Stimulated activated CD8-positive, alpha-beta memory T cell treated with anti-CD3 and anti-CD28 coated beads, Interleukin-7, amount 100 ng/mL, for 1 hour (primary cell): ENCODE measurements around the gene STX8.
"Not testable (repeated sequence)": the region's sequence is repeated elsewhere in the genome, so short reads cannot be mapped to it uniquely, and the experiment has no call there.

Experiments
- DNase-seq, 2 donors: peaks; one replicate each; pipeline ENCODE4 v3.0.0-alpha.2; 2020; ENCODE audit warnings: low read depth in 2 of 2

Gene STX8

DNA sequence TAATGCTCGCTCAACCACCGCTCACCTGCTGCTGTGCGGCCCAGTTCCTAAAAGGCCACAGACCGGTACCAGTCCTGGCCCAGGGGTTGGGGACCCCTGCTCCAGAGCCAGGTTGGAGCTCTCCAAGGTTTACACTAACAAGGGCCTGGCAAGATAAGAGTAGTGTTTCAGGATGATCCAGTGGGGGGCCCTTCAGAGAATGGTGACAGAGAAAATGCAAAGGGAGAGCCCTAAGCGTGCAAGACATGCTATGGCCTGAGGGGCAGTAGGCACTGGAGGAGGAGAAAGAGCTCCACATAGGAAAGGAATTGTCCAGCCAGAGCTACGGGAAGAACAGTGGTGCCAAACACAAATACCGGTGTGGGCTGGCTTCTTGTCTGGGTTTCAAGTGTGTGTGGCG, 233.4 kb downstream of the STX8 start:
- DNase-seq = no peak

DNA sequence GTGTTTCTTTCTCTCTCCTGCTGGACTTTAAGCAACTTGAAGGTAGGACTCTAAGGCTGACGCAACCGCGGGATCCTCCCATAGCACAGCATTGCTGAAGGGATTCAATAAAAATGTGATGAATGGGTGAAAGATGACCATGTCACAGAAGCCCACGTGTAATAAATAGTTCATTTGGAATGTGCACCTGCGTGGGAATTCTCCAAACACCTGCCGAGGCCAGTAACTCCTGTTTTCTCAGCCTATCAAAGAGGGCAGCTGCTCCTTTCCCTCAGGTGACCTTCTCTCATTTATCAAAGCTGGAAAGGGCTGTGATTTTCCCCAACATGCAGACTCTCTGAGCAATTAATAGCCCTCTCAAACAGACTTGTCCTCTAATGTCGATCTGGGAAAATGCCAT, 235.7 kb downstream of the STX8 start:
- DNase-seq = no peak

DNA sequence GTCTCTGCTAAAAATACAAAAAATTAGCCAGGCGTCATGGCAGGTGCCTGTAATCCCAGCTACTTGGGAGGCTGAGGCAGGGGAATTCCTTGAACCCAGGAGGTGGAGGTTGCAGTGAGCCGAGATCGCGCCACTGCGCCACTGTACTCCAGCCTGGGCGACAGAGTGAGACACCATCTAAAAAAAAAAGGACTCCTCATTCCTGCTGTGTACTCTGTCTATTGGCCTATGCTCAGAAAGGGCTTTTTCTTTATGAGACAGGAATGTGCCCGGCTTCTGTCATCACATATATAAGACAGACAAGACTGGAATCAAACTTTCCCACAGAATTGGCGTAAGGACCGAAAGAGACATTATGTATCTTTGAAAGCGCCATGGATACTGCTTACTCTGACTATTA, 236.1 kb downstream of the STX8 start:
- not testable (repeated sequence) for DNase-seq

DNA sequence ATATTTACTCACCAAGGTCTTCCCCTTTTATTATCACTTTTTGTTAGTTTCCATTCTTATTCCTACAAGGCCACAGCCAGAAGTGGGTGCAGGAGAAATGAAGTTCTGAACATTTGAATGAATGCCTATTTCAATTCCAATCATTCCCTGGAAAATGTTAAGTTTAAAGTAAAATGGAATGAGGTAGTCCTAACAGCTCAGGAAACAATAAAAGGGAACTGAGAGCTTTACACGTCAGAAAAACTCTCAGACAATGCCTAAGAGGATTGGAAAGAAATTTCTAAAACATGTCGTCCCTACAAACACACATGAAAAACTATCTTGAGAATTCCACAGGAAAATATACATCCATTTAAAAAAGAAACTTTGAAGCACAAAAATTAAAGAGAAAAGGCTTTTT, 238.8 kb downstream of the STX8 start:
- DNase-seq = no peak

GRCh38 chr17:9334536-9335446, 240.8 kb downstream of the STX8 start:
- DNase-seq = no peak

DNA sequence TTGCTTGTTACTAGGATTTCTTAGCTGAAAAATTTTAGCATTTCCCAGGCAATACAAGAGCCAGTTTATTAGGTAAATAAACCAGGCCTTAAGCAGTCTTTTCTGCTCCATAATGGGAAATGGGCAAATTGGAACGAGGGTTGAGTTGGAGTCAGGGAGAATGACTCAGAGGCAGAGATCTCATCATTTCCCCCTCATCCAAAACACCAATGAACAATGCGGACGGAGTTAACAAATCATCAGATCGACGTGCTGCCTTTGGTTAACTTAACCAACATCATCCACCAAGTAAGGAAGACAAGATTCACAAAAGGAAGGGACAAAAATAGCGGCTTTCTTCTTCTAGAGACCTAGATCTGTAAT, 243.5 kb downstream of the STX8 start:
- DNase-seq = no peak

DNA sequence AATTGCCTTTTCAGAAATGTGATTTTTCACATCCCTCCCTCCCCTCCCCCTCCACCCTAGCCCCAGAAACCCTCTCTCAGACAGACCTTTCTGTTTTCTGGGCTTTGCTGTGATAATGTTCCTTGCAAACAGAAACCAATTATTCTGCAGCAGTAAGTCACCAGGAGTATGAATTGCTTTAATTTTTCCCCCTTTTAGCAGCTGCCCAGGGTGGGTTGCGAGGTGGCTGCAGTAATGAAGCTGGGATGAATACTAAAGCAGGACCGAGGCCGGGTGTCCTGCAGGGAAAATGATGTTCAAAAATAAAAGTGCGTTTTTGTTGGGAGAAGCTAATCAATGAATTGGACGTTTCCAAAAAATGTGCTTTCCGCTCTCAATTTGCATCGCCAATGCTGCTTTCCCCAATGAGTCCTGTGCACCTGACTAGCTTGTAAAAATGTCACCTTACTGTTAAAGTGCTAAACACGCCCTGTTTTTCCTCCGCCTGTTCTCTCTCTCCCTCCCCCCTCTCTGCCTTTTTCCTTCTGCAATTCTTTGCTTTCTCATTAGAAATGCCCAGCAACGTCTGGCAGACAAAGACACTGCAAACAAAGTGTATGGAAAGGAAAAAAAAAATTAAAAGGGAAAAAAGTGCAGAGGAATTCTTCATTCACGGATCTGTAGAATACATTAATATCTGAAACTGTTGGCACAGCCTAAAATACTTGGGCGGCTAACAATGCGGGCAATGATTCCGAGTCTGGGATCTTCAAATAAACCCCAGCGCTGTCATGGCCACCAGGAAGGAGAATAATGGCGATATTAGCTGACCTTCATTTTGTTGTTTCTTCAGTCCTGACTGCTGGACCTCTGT, 244.1 kb downstream of the STX8 start:
- DNase-seq = no peak

DNA sequence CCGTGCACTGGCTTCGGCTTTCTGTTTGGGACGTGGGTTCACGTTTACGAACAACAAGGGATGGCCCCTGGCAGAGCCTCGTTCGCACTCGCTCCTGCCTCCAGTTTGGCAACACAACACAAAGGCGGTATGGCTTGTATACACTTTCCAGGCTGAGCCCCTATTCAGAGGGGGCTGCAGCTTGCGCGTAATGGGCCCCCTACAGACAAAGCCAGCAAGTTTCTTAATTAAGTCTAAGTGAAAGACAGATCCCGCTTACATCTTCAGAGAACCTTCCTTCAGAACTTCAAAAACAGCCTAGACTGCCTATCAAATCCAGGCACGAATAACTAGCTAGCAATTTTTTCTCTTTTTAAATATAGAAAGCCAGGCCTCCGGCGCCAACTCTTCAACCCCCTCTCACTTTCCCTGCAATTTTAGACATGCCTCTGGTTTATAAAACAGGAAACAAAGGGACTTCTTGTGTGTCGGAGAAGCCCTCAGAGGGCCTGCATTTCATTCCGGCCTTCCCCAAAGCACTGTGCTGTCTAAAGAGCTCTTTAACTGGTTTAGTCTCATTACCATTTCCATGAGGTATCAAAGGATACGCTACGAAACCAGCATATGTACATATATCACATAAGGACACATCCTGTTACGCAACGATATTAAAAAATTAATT, 244.9 kb downstream of the STX8 start:
- DNase-seq = no peak

- DNase-seq = no peak
Measured at GRCh38 chr17:9330141-9330540, 245.5 kb downstream of the STX8 start.

DNA sequence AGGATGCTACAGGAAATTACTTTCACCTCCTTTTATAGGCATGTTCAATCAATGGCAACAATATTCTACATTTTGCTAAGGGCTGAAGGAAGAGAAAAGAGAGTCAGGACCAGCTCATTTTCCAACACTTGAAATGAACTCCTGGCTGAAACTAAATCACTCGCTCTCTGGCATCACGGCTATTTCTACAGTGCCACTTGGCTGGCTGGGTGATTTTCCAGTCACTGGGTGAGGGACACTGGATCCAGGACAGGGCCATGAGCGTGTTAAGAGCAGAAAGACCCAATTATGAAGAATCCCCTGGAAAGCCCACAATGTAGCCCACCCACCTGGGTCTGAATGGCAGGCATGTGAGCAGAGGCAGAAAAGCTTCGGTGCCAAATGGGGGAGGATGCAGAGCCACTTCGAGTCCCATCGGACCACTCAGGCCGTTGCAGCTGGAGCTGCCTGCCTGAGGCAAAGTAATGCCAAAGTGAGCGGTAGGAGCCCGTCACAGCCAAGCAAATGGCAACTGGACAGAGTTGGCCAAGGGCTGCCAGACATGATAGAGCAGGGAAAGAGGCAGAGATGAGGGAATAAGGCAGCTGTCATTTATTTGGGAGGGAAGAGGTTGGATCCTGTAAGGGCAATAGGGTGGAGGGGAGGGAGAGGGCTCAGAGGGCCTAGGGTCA, 246.2 kb downstream of the STX8 start:
- DNase-seq = no peak

- DNase-seq = no peak
Measured at GRCh38 chr17:9324864-9325263, 250.8 kb downstream of the STX8 start.

GRCh38 chr17:9322326-9322725, 253.3 kb downstream of the STX8 start:
- DNase-seq = no peak

DNA sequence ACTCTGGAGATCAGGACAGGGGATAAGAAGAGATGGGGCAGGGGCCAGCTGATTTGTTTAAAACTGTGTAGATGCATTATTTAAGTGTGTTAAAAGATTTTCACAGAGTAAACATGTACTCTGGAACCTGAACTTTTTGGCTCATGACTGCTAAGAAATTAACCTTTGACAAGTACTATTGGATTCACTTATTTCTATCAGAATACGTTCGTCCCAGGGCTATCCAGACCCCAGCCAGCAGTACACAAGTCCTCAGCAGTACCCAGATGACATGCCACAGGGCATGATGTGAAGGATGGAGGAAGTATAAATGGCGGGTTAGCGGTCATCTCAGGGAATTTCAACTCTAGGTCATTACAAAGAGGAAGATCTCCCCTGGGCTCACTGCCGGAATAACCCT, 253.7 kb downstream of the STX8 start:
- no peak for DNase-seq

GRCh38 chr17:9315360-9315759, 260.3 kb downstream of the STX8 start:
- no peak for DNase-seq

DNA sequence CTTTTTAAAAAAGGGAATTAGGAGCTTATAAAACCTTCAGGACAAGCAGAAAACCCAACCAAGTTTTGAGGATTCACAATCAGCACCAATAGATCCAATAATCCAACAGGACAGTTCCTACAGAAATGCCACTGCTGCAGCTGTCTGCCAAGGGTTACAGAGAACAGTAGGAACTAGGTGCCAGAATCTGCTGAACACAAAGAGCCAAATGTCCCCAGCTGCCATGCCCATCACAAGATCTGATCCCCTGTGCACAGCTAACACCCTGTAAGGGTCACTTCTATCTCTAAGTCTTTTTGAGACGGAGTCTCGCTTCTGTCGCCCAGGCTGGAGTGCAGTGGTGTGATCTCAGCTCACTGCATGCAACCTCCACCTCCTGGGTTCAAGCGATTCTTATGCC, 262.3 kb downstream of the STX8 start:
- no peak for DNase-seq

- no peak for DNase-seq
Measured at GRCh38 chr17:9309216-9309615, 266.4 kb downstream of the STX8 start.

DNA sequence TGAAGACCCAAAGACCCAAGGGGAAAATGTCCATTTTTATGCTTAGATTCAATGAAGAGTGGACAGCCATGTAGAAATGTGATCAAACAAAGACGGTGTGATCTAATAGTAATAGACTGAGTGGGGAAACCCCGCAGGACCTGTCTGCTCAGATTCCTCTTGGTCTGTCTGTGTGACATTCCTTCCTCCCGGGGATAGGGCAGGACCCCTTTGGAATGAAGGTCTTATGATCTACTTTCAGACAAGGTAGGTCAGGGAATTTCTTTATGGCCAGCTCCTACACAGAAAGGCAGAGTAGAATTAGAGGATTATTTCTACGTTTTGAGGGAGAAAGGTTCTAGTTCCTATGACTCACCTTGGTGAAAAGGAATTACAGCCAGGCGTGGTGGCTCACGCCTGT, 267.6 kb downstream of the STX8 start:
- no peak for DNase-seq

GRCh38 chr17:9307313-9307998, 268.2 kb downstream of the STX8 start:
- DNase-seq = no peak

DNA sequence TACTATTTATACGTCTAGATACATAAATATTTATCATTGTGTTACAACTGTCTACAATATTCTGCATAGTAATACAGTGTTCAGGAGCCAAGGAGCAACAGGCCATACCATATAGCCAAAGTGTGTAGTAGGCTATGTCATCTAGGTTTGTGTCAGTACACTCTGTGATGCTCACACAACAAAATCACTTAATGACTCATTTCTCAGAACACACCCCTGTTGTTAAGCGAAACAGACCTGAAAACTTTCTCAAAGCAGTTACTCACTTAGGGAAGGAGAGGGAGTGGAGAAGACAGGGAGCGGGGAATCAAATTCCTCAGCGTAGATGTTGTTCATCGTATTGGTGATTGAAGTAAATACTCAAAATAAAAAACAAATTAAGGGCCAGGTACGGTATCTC, 269.5 kb downstream of the STX8 start:
- DNase-seq = no peak

DNA sequence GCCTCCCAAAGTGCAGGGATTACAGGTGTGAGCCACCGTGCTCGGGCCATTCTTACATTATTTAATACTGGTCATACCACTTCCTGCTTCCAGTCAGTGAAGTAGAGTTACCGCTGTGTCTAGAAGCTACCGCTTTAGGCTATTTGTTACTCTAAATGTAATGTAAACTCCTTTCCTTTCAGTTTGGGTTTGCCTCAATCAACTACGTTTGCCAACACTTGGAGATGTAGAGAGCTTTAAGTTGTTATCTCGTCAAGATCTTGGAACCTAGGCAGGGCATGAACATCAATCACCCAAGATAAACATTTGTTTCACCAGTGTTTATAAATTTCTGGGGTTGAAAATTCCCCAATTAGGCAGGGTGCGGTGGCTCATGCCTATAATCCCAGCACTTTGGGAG, 275.9 kb downstream of the STX8 start:
- DNase-seq = no peak

DNA sequence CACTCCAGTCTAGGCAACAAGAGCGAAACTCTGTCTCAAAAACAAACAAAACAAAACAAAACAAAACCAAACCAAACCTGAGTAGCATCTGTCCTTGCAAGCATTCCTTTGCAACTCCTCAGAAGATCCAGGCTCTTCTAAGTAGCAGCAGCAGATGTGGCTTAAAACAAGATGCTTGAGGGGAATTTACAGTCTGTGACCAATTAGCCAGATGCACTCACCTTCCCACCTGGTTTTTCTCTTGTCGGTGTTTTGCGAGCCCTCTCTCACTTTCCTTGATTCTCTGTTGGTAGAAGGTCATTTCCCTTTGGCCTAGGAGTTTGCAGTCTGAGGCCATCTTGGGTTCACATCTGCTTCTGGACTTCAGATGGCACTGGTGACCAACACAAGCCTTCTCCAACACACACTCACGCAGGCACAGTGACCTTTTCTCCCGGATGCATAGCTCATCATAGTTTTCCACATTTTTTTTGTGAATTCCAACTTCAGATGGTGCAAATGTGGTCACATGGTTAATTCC, 276.8 kb downstream of the STX8 start:
- DNase-seq = no peak
